HEK293T (cell line): Measurements from ENCODE around the gene MACROD2.

Experiments
- ELF4 ChIP-seq: fragments of 450-650 bp; IDR thresholded peaks from 2 replicates; pipeline ENCODE4 v1.6.1; 2017; ENCODE audit warnings: antibody characterized with exemption
- FOXK2 ChIP-seq: fragments of 450-650 bp; IDR thresholded peaks from 2 replicates; pipeline ENCODE4 v1.6.1; 2016; ENCODE audit warnings: mild to moderate bottlenecking
- FOXM1 ChIP-seq: fragments of 450-650 bp; IDR thresholded peaks from 2 replicates; pipeline ENCODE4 v1.6.1; 2017; ENCODE audit warnings: mild to moderate bottlenecking, borderline replicate concordance
- SP1 ChIP-seq: fragments of 450-650 bp; IDR thresholded peaks from 2 replicates; pipeline ENCODE4 v1.6.1; 2017

DNA sequence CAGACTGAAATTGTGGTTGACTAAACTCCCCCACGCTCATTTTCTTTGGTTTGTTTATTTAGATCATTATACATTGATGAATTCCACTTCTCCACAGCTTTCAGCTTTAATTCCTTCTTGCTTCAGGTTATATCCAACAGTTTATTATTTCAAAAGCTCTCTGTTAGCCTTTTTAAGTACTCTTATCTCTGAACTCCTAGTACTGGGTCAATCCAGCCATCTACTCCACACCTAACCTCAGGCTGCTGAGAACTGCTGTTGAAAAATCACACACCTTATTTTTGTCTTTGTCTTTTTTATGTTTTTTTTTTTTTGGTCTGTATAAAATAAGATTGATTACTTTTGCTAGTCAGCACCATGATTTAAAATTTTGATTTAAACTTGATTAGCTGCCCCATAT, 309.2 kb downstream of the MACROD2 start:
- TF ChIP-seq ELF4 (no peak), SP1 (no peak), FOXM1 (no peak), FOXK2 (no peak)
